PFSK-1 (cell line): ENCODE measurements around the gene APLN.

Source experiments
- FOXP2 ChIP-seq: optimal IDR thresholded peaks from 2 replicates; pipeline ENCODE3; 2011; ENCODE audit warnings: borderline replicate concordance, control low read depth, inconsistent platforms; ENCODE audit not compliant: insufficient read depth; ENCODE audit errors: extremely low read length, extremely low read depth
- POLR2AphosphoS5 ChIP-seq: IDR thresholded peaks from 2 replicates; pipeline ENCODE4 v1.6.1; 2012; ENCODE audit warnings: low read depth, mild to moderate bottlenecking, control low read depth, low read length, moderate library complexity
- REST ChIP-seq, 2 experiments: IDR thresholded peaks; 2 replicates each; pipeline versions ENCODE4 v1.6.1 to v1.8.0; 2011 to 2012; ENCODE audit warnings: low read depth in 2 of 2, low read length in 2 of 2, control low read depth in 1 of 2, inconsistent platforms in 1 of 2, mild to moderate bottlenecking in 1 of 2, moderate library complexity in 1 of 2; ENCODE audit not compliant: insufficient read depth in 1 of 2
- SIN3A ChIP-seq: IDR thresholded peaks from 2 replicates; pipeline ENCODE4 v1.6.1; 2012; ENCODE audit warnings: mild to moderate bottlenecking, low read length, moderate library complexity, borderline replicate concordance; ENCODE audit not compliant: insufficient read depth
- TAF1 ChIP-seq: IDR thresholded peaks from 2 replicates; pipeline ENCODE4 v1.6.1; 2012; ENCODE audit warnings: low read length, control low read depth, borderline replicate concordance; ENCODE audit not compliant: insufficient read depth

APLN gene

DNA sequence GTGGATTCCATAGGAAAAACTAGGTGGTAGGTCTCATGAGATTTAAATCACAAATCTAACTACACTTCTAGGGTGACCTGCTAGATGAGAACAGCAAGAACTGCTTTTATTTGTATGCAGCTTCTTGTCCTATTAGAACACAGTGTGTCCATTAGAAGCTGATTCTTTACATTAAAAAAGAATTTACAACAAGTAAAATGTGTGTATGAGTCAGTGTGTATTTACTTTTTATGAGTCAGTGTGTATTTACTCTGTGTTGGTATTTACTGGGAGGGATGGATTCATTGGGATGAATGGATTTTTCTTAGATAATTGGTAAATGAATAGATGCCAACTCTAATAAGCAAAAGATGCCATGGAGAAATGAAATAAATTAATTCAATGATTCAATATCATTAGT lies 43.4 kb upstream of the APLN start:
- TF ChIP-seq REST (IDR thresholded peaks at IDR 0.05; ENCODE audit: insufficient read depth in 1 of 2, low read depth in 2 of 2, low read length in 2 of 2), result no peak
- TF ChIP-seq TAF1, result no peak

- TF ChIP-seq FOXP2 (no peak), REST (IDR thresholded peaks at IDR 0.05; ENCODE audit: insufficient read depth in 1 of 2, low read depth in 2 of 2, low read length in 2 of 2) (no peak), POLR2AphosphoS5 (no peak), SIN3A (no peak), TAF1 (no peak)
These were observed 42.6 kb upstream of the APLN start for GRCh38 chrX:129697204-129697829.

DNA sequence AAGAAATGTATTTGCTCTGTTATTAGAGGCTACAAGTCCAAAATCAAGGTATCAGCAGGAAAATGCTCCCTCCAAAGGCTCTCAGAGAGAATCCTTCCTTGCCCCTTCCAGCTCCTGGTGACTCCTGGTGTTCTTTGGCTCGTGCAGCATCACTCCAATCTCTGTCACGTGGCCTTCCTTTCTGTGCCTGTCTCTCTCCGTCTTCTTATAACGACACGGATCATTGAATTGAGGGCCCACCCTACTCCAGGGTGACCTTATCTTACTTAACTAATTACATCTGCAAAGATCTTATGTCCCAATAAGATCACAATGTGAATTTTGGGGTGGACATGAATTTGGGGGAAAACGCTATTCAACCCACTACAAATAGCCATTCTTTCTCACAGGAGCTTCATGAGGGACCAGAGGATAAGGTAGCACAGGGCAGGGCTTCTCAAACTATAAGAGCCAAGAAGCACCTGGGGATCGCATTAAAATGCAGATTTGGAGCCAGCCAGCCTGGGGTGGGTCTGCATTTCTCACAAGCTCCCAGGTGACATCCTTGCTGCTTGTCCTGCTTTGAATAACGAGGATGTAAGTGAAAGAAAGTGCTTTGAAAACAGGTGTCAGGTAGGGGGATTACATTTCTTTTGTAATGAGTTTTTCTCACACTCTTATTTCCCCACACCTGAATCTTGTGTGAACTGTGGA lies 41.9 kb upstream of the APLN start:
- TF ChIP-seq SIN3A (no peak), FOXP2 (no peak), POLR2AphosphoS5 (no peak), TAF1 (no peak), REST (IDR thresholded peaks at IDR 0.05; ENCODE audit: insufficient read depth in 1 of 2, low read depth in 2 of 2, low read length in 2 of 2) (no peak)

- TF ChIP-seq REST (IDR thresholded peaks at IDR 0.05; ENCODE audit: insufficient read depth in 1 of 2, low read depth in 2 of 2, low read length in 2 of 2), result no peak
- no peak for TF ChIP-seq FOXP2
- TF ChIP-seq SIN3A, result no peak
- TF ChIP-seq POLR2AphosphoS5, result no peak
- no peak for TF ChIP-seq TAF1
These were observed 41.2 kb upstream of the APLN start for GRCh38 chrX:129695937-129696336.

DNA sequence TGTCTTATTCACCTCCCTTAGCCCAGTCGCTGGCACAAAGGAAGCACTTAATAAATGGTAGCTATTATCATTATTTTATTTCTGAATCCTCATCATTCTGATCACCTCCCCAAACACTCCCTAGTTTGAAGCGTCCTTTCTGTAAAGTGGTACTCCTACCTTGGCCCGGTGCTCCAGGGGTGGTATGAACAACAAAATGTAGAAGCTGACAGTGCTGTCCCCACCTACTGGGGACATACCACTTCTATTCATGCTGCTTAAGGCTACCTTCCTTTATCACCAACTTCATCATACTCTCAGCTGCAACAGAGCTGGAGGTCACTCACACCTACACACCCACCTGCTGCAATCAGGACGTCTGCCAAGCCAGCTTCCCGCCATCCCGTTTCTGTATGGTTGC lies 40.8 kb upstream of the APLN start:
- no peak for TF ChIP-seq POLR2AphosphoS5
- TF ChIP-seq SIN3A, result no peak
- no peak for TF ChIP-seq TAF1
- no peak for TF ChIP-seq REST (IDR thresholded peaks at IDR 0.05; ENCODE audit: insufficient read depth in 1 of 2, low read depth in 2 of 2, low read length in 2 of 2)
- no peak for TF ChIP-seq FOXP2
